Ascending aorta (tissue), 2 donors: ENCODE data around the gene PHF19. TPM values are rescaled to one million over a fixed set of nuclear protein-coding genes. Genes with fewer than 3 reads are reported as not detected.

Experiments
- DNase-seq, 2 donors: peaks; one replicate each; pipeline ENCODE4 v3.0.0-alpha.2; 2019; ENCODE audit warnings: low spot score in 2 of 2
- H3K27ac ChIP-seq, 2 donors: fragments of 200-600 bp; sonication (generic); one replicate each; pipeline ENCODE4 v1.5.1; 2016 to 2017; ENCODE audit warnings: mild to moderate bottlenecking in 1 of 2
- H3K27me3 ChIP-seq: fragments of 200-600 bp; sonication (generic); one replicate; pipeline ENCODE4 v1.5.1; 2017
- H3K36me3 ChIP-seq, 2 donors: fragments of 200-600 bp; sonication (generic); one replicate each; pipeline ENCODE4 v1.5.1; 2016
- H3K4me1 ChIP-seq, 2 donors: fragments of 200-600 bp; sonication (generic); one replicate each; pipeline ENCODE4 v1.5.1; 2016 to 2017; ENCODE audit warnings: mild to moderate bottlenecking in 1 of 2
- H3K4me3 ChIP-seq, 2 donors: fragments of 200-600 bp; sonication (generic); one replicate each; pipeline ENCODE4 v1.5.1; 2016 to 2017; ENCODE audit warnings: mild to moderate bottlenecking in 1 of 2
- H3K9me3 ChIP-seq, 2 donors: fragments of 200-600 bp; sonication (generic); one replicate each; pipeline ENCODE4 v1.5.1; 2016
- intact Hi-C: fragments of 100-400 bp; cut with DNase I; formaldehyde crosslinking; loops from one replicate; pipeline ENCODE4 v1.15.1; 2023
- total RNA-seq: library from RNA; depleted of rRNA; stranded (reverse); fragments of >200 nt; gene quantifications from one replicate; pipeline ENCODE4 v1.1.0, GENCODE V29; 2016
- TF ChIP-seq, protein P1 (sequence below), 3 experiments: fragments of 200-600 bp in 2 of 3; fragments of 450-650 bp in 1 of 3; sonication (generic) in 2 of 3; IDR thresholded peaks; one replicate each; pipeline ENCODE4 v1.5.1; 2016 to 2019; ENCODE audit warnings: antibody characterized with exemption in 3 of 3, mild to moderate bottlenecking in 1 of 3, moderate library complexity in 1 of 3

The PHF19 gene
- total RNA-seq = 33.0 TPM

DNA sequence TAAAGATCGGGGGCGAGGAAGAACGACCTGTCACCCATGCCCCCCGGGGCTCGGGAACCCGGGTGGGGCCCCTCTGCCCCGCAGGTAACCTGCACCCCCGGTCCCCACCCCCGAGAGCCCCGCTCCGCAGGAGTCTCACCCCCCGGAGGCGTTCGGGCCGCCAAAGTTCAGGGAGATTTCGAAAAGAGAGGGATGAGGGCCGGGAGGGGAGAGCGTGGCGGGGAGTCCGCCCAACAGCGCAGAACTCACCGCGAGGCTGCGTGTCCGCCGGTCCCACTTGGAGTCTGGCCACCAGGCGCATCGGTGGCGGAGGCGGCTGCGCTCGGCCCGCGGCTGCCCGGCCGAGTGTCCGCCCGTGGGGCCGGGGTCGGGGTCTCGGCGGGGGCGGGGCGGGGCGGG is at the start of gene PHF19:
Gene PHF19 (minus strand): TSS at position 347 of the 399 bp plus-strand sequence. CDS start 2,447 bp downstream, outside the sequence.
- Histone ChIP-seq H3K27ac (peak within 1 kb of the TSS; percentile 96 to 99), H3K27me3 (no peaks in the 10 kb centered on the region), H3K9me3 (no peaks in the 10 kb centered on the region), H3K36me3 (peaks cover 17 to 22% of the 10 kb centered on the region in 2 donors), H3K4me3 (peak within 1 kb of the TSS; percentile 80 to 91), H3K4me1 (peaks cover 4 to 11% of the 10 kb centered on the region in 2 donors)
- intact Hi-C loops = loop anchor here (1.0 to 5.0 kb wide), 3 partner anchors 17 to 59 kb away; no protein-coding TSS in a partner anchor
- TF ChIP-seq, protein P1, sequence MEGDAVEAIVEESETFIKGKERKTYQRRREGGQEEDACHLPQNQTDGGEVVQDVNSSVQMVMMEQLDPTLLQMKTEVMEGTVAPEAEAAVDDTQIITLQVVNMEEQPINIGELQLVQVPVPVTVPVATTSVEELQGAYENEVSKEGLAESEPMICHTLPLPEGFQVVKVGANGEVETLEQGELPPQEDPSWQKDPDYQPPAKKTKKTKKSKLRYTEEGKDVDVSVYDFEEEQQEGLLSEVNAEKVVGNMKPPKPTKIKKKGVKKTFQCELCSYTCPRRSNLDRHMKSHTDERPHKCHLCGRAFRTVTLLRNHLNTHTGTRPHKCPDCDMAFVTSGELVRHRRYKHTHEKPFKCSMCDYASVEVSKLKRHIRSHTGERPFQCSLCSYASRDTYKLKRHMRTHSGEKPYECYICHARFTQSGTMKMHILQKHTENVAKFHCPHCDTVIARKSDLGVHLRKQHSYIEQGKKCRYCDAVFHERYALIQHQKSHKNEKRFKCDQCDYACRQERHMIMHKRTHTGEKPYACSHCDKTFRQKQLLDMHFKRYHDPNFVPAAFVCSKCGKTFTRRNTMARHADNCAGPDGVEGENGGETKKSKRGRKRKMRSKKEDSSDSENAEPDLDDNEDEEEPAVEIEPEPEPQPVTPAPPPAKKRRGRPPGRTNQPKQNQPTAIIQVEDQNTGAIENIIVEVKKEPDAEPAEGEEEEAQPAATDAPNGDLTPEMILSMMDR (IDR thresholded peaks at IDR 0.05) = no peak
- no peak for DNase-seq

DNA sequence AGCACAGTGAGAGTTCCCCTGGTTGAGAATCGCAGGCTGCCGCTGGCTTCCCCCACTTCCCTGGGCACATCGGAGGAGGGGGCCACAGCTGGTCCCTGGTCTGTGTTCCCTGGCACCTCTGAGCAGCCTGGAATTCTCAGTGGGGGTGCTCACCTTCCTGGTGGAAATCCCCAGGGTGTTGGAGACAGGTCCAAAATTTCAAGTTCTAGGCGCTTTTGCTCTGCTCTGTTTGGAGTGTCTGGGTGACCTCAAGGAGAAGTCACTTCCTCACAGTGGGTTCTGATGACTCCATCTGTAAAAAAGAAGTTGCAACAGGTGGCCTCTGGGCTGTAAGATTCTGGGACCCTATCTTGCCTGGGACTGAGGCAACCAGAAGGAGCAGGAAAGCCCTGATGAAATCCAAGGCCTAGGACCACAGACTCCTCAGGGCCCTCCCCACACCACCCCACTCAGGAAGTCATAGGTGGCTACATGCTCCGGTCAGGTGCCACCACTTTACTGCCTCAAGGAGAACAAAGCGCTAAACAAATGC is 49.5 kb upstream of the PHF19 start, which contains the start of gene TRAF1:
Gene TRAF1 (minus strand): TSS at position 400 of the 532 bp plus-strand sequence. CDS start 721 bp downstream, outside the sequence.
- DNase-seq = no peak
- H3K4me1 ChIP-seq = peaks cover 28 to 75% of the 10 kb centered on the region in 2 donors
- no peaks in the 10 kb centered on the region for H3K36me3 ChIP-seq
- no peaks in the 10 kb centered on the region for H3K27me3 ChIP-seq
- H3K27ac ChIP-seq = peak within 1 kb of the TSS; percentile 97 to 98
- intact Hi-C loops = no loop called here
- H3K4me3 ChIP-seq = peak within 1 kb of the TSS; percentile 16 to 56
- H3K9me3 ChIP-seq = no peaks in the 10 kb centered on the region
- TF ChIP-seq, protein P1 (IDR thresholded peaks at IDR 0.05) = no peak

DNA sequence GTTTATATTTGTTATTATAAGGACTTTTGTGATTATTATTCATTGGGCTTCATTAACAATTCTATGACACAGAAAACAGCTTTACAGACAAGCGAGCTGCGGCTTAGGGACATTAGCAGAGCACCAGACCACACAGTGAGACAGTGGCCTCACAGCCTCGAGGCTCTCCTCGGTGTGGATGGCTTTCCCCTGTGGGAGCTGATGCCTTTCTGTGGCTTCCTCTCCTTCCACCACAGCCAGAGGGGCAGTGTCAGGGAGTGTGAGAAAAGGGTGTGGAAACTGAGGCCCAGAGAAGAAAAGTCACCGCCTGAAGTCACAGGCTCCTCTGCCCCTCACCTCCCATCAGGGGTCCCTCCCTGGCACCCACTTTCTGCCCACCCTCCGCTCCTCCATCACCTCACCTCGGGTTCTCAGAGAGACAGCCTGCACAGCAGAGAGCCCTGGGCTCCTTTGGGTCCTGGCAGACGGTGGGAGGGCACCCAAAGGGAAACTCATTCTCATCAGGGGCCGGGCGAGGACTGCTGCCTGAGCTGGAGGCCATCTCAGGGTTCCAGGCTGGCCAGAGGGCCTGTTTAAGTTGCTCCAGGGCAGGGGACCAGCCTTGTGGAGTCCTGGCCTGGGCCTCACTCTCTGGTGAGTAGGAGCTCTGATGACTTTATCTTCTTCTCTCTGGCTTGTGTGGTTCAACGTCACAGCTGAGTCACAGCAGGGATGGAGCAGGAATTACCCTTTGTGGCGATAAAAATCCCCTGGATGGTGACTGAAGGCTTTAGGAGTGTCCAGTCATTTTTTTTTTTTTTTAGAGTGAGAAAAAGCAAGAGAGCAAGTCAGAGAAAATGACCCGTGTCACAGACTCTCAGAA is 48.8 kb upstream of the PHF19 start:
- Histone ChIP-seq H3K27me3 (no peaks in the 10 kb centered on the region), H3K4me3 (peak overlapping the region; percentile 16 to 56), H3K9me3 (no peaks in the 10 kb centered on the region), H3K4me1 (peaks cover 23 to 73% of the 10 kb centered on the region in 2 donors), H3K27ac (peak overlapping the region; percentile 97 to 98), H3K36me3 (no peaks in the 10 kb centered on the region)
- intact Hi-C loops = no loop called here
- TF ChIP-seq, protein P1 (IDR thresholded peaks at IDR 0.05) = no peak
- DNase-seq = peak; percentile 74 to 93

DNA sequence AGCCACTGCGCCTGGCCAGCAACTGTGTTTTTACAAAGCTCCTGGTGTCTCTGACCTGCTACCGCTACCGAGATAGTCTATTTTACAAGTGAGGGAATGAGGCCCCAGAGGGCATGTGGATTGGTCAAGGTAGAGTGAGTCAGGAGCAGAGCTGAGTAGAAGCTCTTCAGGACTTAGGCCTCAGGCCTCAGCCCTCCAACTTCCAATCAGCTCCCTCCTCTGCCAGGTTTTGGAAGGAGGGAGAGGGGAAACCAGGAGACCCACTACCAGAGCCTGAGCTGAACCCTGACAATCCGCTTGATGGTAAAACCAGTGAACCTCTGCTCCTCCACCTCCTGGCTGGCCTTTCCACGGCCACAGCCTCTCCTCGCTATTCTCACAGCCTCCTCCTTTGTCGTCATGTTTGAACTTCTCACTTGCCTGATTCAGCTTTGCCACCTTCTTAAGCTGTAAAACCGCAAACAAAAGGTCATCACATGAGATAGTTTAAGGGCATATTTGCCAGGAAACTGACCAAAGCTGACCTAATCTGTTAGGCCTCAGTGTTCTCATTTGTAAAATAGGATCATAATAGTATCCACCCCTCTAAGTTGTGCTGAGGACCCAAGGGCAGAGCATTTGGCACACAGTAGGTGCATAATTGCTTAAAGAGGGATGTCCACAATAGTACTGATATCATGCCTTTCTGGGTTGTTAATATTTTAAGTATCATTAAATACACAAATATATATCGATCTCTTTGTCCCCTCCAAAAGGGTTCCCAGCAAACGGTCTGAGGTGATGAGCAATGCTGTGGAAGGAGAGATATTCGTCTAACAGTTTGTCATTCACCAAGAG is 47.9 kb upstream of the PHF19 start:
- no peak for DNase-seq
- Histone ChIP-seq H3K4me3 (peak overlapping the region in 1 of 2 donors; percentile 56), H3K4me1 (peaks cover 18 to 73% of the 10 kb centered on the region in 2 donors), H3K36me3 (no peaks in the 10 kb centered on the region), H3K9me3 (no peaks in the 10 kb centered on the region), H3K27ac (peak overlapping the region; percentile 97 to 98), H3K27me3 (no peaks in the 10 kb centered on the region)
- intact Hi-C loops = no loop called here
- TF ChIP-seq, protein P1 (IDR thresholded peaks at IDR 0.05) = no peak

DNA sequence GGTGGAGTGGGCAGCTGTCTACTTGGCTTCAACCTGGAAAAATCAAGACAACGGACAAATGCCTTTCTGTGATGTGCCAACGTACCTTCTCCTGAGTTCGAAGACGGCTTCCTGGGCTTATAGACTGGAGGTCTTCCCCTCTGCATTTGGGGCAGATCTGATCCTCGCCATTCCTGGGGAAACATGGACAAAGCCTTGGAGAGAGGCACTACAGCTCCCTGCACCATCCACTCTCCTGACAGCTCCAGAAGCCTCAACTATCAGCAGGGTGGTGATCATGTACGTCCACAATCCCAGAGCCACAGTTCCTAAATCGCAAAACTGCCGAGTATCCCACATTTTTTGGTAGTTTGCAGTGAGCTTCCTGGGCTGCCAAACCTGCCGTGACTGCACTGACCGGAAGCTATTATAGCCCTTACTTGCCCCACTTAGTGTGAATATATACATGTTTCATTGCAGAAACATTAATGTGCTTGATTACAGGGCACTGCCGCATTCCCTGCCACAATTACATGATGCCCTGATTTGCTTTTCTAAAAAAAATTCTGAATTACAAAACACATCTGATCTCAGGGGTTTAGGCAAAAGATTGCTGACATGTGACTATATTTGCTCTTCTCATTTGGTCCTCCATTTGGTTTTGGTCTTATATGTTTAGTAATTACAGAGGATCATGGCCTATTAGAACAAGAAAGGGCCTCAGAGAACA is 46.8 kb upstream of the PHF19 start:
- no peak for DNase-seq
- Histone ChIP-seq H3K27ac (peak overlapping the region; percentile 97 to 98), H3K4me1 (peaks cover 24 to 74% of the 10 kb centered on the region in 2 donors), H3K27me3 (no peaks in the 10 kb centered on the region), H3K36me3 (no peaks in the 10 kb centered on the region), H3K9me3 (no peaks in the 10 kb centered on the region), H3K4me3 (peak overlapping the region in 1 of 2 donors; percentile 39)
- TF ChIP-seq, protein P1 (IDR thresholded peaks at IDR 0.05) = no peak
- intact Hi-C loops = no loop called here
